ENCODE measurements around the gene HLTF.

The HLTF gene

GRCh38 chr3:149087208-149087607 is 875 bp upstream of the HLTF start:
- DNase-seq: no peak

- peak; percentile 48 for DNase-seq
Measured at GRCh38 chr3:149085828-149086231, 503 bp downstream of the HLTF start.

- no peak for DNase-seq
Measured at GRCh38 chr3:149081772-149082171, 4.6 kb downstream of the HLTF start.

GRCh38 chr3:149080699-149081091 is 5.6 kb downstream of the HLTF start:
- no peak for DNase-seq

- DNase-seq: no peak
Measured at GRCh38 chr3:149080011-149080698, 6.2 kb downstream of the HLTF start.

GRCh38 chr3:149077628-149078027 is 8.7 kb downstream of the HLTF start:
- DNase-seq: no peak

GRCh38 chr3:149067883-149068282 is 18.4 kb downstream of the HLTF start:
- DNase-seq: no peak

- DNase-seq: no peak
Measured at GRCh38 chr3:149061776-149062175, 24.6 kb downstream of the HLTF start.

- DNase-seq: no peak
Measured at GRCh38 chr3:149058602-149059001, 27.7 kb downstream of the HLTF start.

GRCh38 chr3:149058198-149058597 is 28.1 kb downstream of the HLTF start:
- DNase-seq: no peak

- no peak for DNase-seq
Measured at GRCh38 chr3:149055575-149055974, 30.8 kb downstream of the HLTF start.

GRCh38 chr3:149044339-149045083 is 41.8 kb downstream of the HLTF start:
- no peak for DNase-seq

GRCh38 chr3:149042789-149043386 is 43.4 kb downstream of the HLTF start:
- DNase-seq: no peak

GRCh38 chr3:149038322-149038721 is 48.0 kb downstream of the HLTF start:
- no peak for DNase-seq

- no peak for DNase-seq
Measured at GRCh38 chr3:149037684-149038083, 48.6 kb downstream of the HLTF start.

- no peak for DNase-seq
Measured at GRCh38 chr3:149031096-149031495, 55.2 kb downstream of the HLTF start.

GRCh38 chr3:149026718-149027117 is 59.6 kb downstream of the HLTF start:
- DNase-seq: no peak

- no peak for DNase-seq
Measured at GRCh38 chr3:149023951-149024350, 62.4 kb downstream of the HLTF start.

- no peak for DNase-seq
Measured at GRCh38 chr3:149021830-149022229, 64.5 kb downstream of the HLTF start.

GRCh38 chr3:149020839-149021252 is 65.5 kb downstream of the HLTF start:
- DNase-seq: no peak

GRCh38 chr3:149020196-149020838 is 66.0 kb downstream of the HLTF start:
- no peak for DNase-seq

- no peak for DNase-seq
Measured at GRCh38 chr3:149019580-149019979, 66.8 kb downstream of the HLTF start.

- no peak for DNase-seq
Measured at GRCh38 chr3:149018247-149018646, 68.1 kb downstream of the HLTF start.

Data from RPMI8226 (cell line).